ENCODE results near the gene ATF7. TPM values are rescaled to one million over a fixed set of nuclear protein-coding genes. Genes with fewer than 3 reads are reported as not detected.

The ATF7 gene
- polyA plus RNA-seq, 2 of the 4 experiments (the other 2 are of a cell fraction), result 22.9 to 38.9 TPM

GRCh38 chr12:53515291-53515680 lies 110.9 kb downstream of the ATF7 start:
- WGBS (ENCODE audit: missing lambda C conversion rate), result 89% methylated on average over 2 of the region's 2 CpGs
- H3K4me1 ChIP-seq, result no peaks in the 10 kb centered on the region
- no peak overlapping the region for H3K27ac ChIP-seq
- TF ChIP-seq USF2 (IDR thresholded peaks at IDR 0.05) (no peak), ELK1 (IDR thresholded peaks at IDR 0.05; ENCODE audit: low read depth, low read length) (no peak), RNF2 (IDR thresholded peaks at IDR 0.05; ENCODE audit: borderline replicate concordance, low read depth) (no peak), FOXS1 (CRISPR knock-in tag; IDR thresholded peaks at IDR 0.05) (no peak), KDM5A (IDR thresholded peaks at IDR 0.05) (no peak), E2F6 (IDR thresholded peaks at IDR 0.05; ENCODE audit: borderline replicate concordance, low read depth) (no peak), PHF8 (IDR thresholded peaks at IDR 0.05; ENCODE audit: borderline replicate concordance, low read depth) (no peak), JUNB (IDR thresholded peaks at IDR 0.05) (no peak), HOXA7 (CRISPR knock-in tag; IDR thresholded peaks at IDR 0.05) (no peak), HES2 (IDR thresholded peaks at IDR 0.05) (no peak), TFCP2L1 (CRISPR knock-in tag; IDR thresholded peaks at IDR 0.05) (no peak), RARB (CRISPR knock-in tag; IDR thresholded peaks at IDR 0.05) (no peak)
- POLR2A ChIA-PET, result interaction anchor here (1.4 kb wide), 1 partner anchor 14 kb away, joined by 4 read pairs; the partner anchor contains the start of gene TARBP2
- no peak overlapping the region for H3K4me2 ChIP-seq
- no peak for ATAC-seq
- no peaks in the 10 kb centered on the region for H3K9me3 ChIP-seq
- H3K4me3 ChIP-seq, result no peak overlapping the region
- FAIRE-seq, result no peak
- CTCF ChIA-PET, result interaction anchor here (1.2 to 9.8 kb wide), 6 partner anchors 9 to 231 kb away, joined by 3 to 104 read pairs (median 4); partner anchors contain the start of genes AAAS, NPFF and TARBP2
- no peak for DNase-seq (ENCODE audit: low read depth in 1 of 2, low spot score in 1 of 2)

GRCh38 chr12:53514628-53515290 lies 111.4 kb downstream of the ATF7 start:
- Histone ChIP-seq H3K9me3 (no peaks in the 10 kb centered on the region), H3K4me1 (no peaks in the 10 kb centered on the region), H3K4me3 (no peak overlapping the region), H3K4me2 (no peak overlapping the region), H3K27ac (no peak overlapping the region)
- no peak for ATAC-seq
- 82% methylated on average over 6 of the region's 6 CpGs for WGBS (ENCODE audit: missing lambda C conversion rate)
- no peak for DNase-seq (ENCODE audit: low read depth in 1 of 2, low spot score in 1 of 2)
- TF ChIP-seq HDAC2 (IDR thresholded peaks at IDR 0.05), result no peak
- no peak for TF ChIP-seq HOXB13 (CRISPR knock-in tag; IDR thresholded peaks at IDR 0.05; ENCODE audit: low read depth)
- TF ChIP-seq CBX2 (IDR thresholded peaks at IDR 0.05; ENCODE audit: borderline replicate concordance, low read depth), result no peak
- no peak for TF ChIP-seq JUN (IDR thresholded peaks at IDR 0.05)
- TF ChIP-seq CEBPB (IDR thresholded peaks at IDR 0.05), result no peak
- no peak for TF ChIP-seq POLR2A (IDR thresholded peaks at IDR 0.05; ENCODE audit: low read length)
- CTCF ChIA-PET, result interaction anchor here (0.5 to 9.8 kb wide), 8 partner anchors 8 to 231 kb away, joined by 3 to 104 read pairs (median 4); partner anchors contain the start of genes AAAS, ATP5MC2, NPFF and TARBP2
- no peak for FAIRE-seq
- POLR2A ChIA-PET, result interaction anchor here (1.4 kb wide), 1 partner anchor 14 kb away, joined by 4 read pairs; the partner anchor contains the start of gene TARBP2

GRCh38 chr12:53513712-53514410 lies 112.3 kb downstream of the ATF7 start:
- H3K9me3 ChIP-seq, result no peaks in the 10 kb centered on the region
- ATAC-seq (no peak), FAIRE-seq (no peak), DNase-seq (ENCODE audit: low read depth in 1 of 2, low spot score in 1 of 2) (no peak)
- H3K27ac ChIP-seq, result no peak overlapping the region
- ChIA-PET POLR2A (interaction anchor here (1.4 kb wide), 1 partner anchor 13 kb away, joined by 4 read pairs; the partner anchor contains the start of gene TARBP2), CTCF (interaction anchor here (1.1 to 12.1 kb wide), 6 partner anchors 7 to 187 kb away, joined by 4 to 169 read pairs (median 6); partner anchors contain the start of genes AAAS, ATP5MC2, NPFF and TARBP2)
- no peak for TF ChIP-seq FOSB (CRISPR knock-in tag; IDR thresholded peaks at IDR 0.05)
- no peak for TF ChIP-seq RNF2 (IDR thresholded peaks at IDR 0.05; ENCODE audit: borderline replicate concordance, low read depth)
- H3K4me2 ChIP-seq, result no peak overlapping the region
- WGBS (ENCODE audit: missing lambda C conversion rate), result 89% methylated on average over 6 of the region's 6 CpGs
- H3K4me3 ChIP-seq, result no peak overlapping the region
- H3K4me1 ChIP-seq, result no peaks in the 10 kb centered on the region
